H1 (cell line): ENCODE results near the gene NAP1L2.

Experiments used
- CHD1 ChIP-seq: IDR thresholded peaks from 2 replicates; pipeline ENCODE4 v1.6.1; 2012; ENCODE audit warnings: low read depth, low read length, improper control_type of control experiment
- MAX ChIP-seq: IDR thresholded peaks from 2 replicates; pipeline ENCODE4 v1.6.1; 2012; ENCODE audit warnings: inconsistent platforms
- YY1 ChIP-seq: IDR thresholded peaks from 2 replicates; pipeline ENCODE4 v1.6.1; 2011; ENCODE audit warnings: low read depth, mild to moderate bottlenecking, low read length
- ZNF274 ChIP-seq: IDR thresholded peaks from 2 replicates; pipeline ENCODE4 v1.7.0; 2012; ENCODE audit warnings: low read length, borderline replicate concordance; ENCODE audit errors: extremely low read depth
- TF ChIP-seq, protein P1 (sequence below), 3 experiments: IDR thresholded peaks; 1 replicate in 2 of 3; 2 replicates in 1 of 3; pipeline versions ENCODE4 v1.5.1 to v1.6.1; 2011; ENCODE audit warnings: low read length in 3 of 3, mild to moderate bottlenecking in 3 of 3, inconsistent platforms in 2 of 3, low read depth in 1 of 3, moderate library complexity in 1 of 3; ENCODE audit not compliant: insufficient read depth in 1 of 3; ENCODE audit errors: control extremely low read depth in 1 of 3
- TF ChIP-seq, protein P2 (sequence below): IDR thresholded peaks from 2 replicates; pipeline ENCODE4 v1.6.1; 2012; ENCODE audit warnings: inconsistent platforms

- TF ChIP-seq, protein P1, sequence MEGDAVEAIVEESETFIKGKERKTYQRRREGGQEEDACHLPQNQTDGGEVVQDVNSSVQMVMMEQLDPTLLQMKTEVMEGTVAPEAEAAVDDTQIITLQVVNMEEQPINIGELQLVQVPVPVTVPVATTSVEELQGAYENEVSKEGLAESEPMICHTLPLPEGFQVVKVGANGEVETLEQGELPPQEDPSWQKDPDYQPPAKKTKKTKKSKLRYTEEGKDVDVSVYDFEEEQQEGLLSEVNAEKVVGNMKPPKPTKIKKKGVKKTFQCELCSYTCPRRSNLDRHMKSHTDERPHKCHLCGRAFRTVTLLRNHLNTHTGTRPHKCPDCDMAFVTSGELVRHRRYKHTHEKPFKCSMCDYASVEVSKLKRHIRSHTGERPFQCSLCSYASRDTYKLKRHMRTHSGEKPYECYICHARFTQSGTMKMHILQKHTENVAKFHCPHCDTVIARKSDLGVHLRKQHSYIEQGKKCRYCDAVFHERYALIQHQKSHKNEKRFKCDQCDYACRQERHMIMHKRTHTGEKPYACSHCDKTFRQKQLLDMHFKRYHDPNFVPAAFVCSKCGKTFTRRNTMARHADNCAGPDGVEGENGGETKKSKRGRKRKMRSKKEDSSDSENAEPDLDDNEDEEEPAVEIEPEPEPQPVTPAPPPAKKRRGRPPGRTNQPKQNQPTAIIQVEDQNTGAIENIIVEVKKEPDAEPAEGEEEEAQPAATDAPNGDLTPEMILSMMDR (IDR thresholded peaks at IDR 0.05; ENCODE audit: control extremely low read depth in 1 of 3, insufficient read depth in 1 of 3, low read depth in 1 of 3, low read length in 3 of 3): no peak
- TF ChIP-seq CHD1 (no peak), ZNF274 (no peak), MAX (no peak), YY1 (no peak)
- TF ChIP-seq, protein P2, sequence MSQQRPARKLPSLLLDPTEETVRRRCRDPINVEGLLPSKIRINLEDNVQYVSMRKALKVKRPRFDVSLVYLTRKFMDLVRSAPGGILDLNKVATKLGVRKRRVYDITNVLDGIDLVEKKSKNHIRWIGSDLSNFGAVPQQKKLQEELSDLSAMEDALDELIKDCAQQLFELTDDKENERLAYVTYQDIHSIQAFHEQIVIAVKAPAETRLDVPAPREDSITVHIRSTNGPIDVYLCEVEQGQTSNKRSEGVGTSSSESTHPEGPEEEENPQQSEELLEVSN: no peak
Observed at GRCh38 chrX:73206366-73206765, 8.3 kb downstream of the NAP1L2 start.
